HepG2 (cell line): ENCODE measurements around the gene NEAT1. TPM values are rescaled to one million over a fixed set of nuclear protein-coding genes. Genes with fewer than 3 reads are reported as not detected.

Source experiments
- ASH2L ChIP-seq: fragments of 300-600, 200-600 bp; sonication (generic); IDR thresholded peaks from 2 replicates; pipeline ENCODE4 v1.7.0; 2017; ENCODE audit warnings: low read depth, mild to moderate bottlenecking, moderate library complexity, mixed read lengths, low read length; ENCODE audit not compliant: insufficient read length
- HHEX ChIP-seq: IDR thresholded peaks from 2 replicates; pipeline ENCODE4 v1.6.1; 2016; ENCODE audit warnings: control low read depth
- MXI1 ChIP-seq: IDR thresholded peaks from 3 replicates; pipeline ENCODE4 v1.6.1; 2012; ENCODE audit warnings: low read depth, low read length, inconsistent platforms, borderline replicate concordance
- NFKBIZ ChIP-seq: IDR thresholded peaks from 2 replicates; pipeline ENCODE4 v1.6.1; 2018; ENCODE audit warnings: missing genetic modification reagents, missing compliant biosample characterization
- ONECUT2 ChIP-seq: sonication (generic); formaldehyde crosslinking; IDR thresholded peaks from 2 replicates; pipeline ENCODE4 v1.4.0; 2020; ENCODE audit warnings: missing genetic modification reagents
- PRPF4 ChIP-seq: fragments of 200-400 bp; formaldehyde crosslinking; IDR thresholded peaks from 2 replicates; pipeline ENCODE4 v1.6.1; 2016; ENCODE audit warnings: low read length, low read depth; ENCODE audit not compliant: poor library complexity, severe bottlenecking
- RBM22 ChIP-seq: fragments of 200-400 bp; formaldehyde crosslinking; optimal IDR thresholded peaks from 2 replicates; pipeline ENCODE3; 2017; ENCODE audit warnings: mild to moderate bottlenecking, low read length, moderate library complexity
- RFX1 ChIP-seq: fragments of 450-650 bp; IDR thresholded peaks from 2 replicates; pipeline ENCODE4 v1.6.1; 2017
- SMAD9 ChIP-seq: sonication (generic); formaldehyde crosslinking; IDR thresholded peaks from 2 replicates; pipeline ENCODE4 v1.5.1; 2020; ENCODE audit warnings: mild to moderate bottlenecking, missing genetic modification reagents
- SRSF4 ChIP-seq: fragments of 200-400 bp; formaldehyde crosslinking; IDR thresholded peaks from one replicate; pipeline ENCODE4 v1.6.1; 2018; ENCODE audit warnings: mild to moderate bottlenecking, low read depth, low read length, moderate library complexity; ENCODE audit not compliant: poor library complexity, severe bottlenecking
- ZFP62 ChIP-seq: sonication (generic); formaldehyde crosslinking; IDR thresholded peaks from 2 replicates; pipeline ENCODE4 v1.4.0; 2020; ENCODE audit warnings: missing genetic modification reagents
- ZNF264 ChIP-seq: sonication (generic); formaldehyde crosslinking; IDR thresholded peaks from 2 replicates; pipeline ENCODE4 v1.4.0; 2020; ENCODE audit warnings: missing genetic modification reagents
- ZNF354B ChIP-seq: sonication (generic); formaldehyde crosslinking; IDR thresholded peaks from 2 replicates; pipeline ENCODE4 v1.8.0; 2022; ENCODE audit warnings: mild to moderate bottlenecking, missing genetic modification reagents
- ZNF530 ChIP-seq: sonication (generic); formaldehyde crosslinking; IDR thresholded peaks from 2 replicates; pipeline ENCODE4 v1.5.0; 2020; ENCODE audit warnings: low read depth, mild to moderate bottlenecking, missing genetic modification reagents
- ZNF589 ChIP-seq: sonication (generic); formaldehyde crosslinking; conservative IDR thresholded peaks from 2 replicates; pipeline ENCODE4 v1.8.0; 2022; ENCODE audit warnings: mild to moderate bottlenecking, moderate library complexity, missing genetic modification reagents
- ZNF607 ChIP-seq: sonication (generic); formaldehyde crosslinking; IDR thresholded peaks from 2 replicates; pipeline ENCODE4 v1.5.1; 2020; ENCODE audit warnings: missing genetic modification reagents, mild to moderate bottlenecking, borderline replicate concordance
- polyA plus RNA-seq, 8 experiments: library from polyadenylated mRNA; depleted of rRNA in 3 of 8; stranded (reverse) in 7 of 8; unstranded in 1 of 8; fragments of >200 nt; fragmentation: Illumina TruSeq in 4 of 8; extraction: Trizol in 4 of 8; gene quantifications; 2 replicates each; pipeline versions ENCODE4 v1.2.1 to v1.2.3, GENCODE V29; 2011 to 2016; ENCODE audit warnings: low read depth in 4 of 8, missing spikeins in 1 of 8, mixed read lengths in 1 of 8; ENCODE audit not compliant: insufficient read depth in 1 of 8
- total RNA-seq, 5 experiments: library from RNA; depleted of rRNA; stranded (reverse); fragments of >200 nt; fragmentation: Illumina TruSeq; extraction: Trizol; gene quantifications; 2 replicates each; pipeline ENCODE4 v1.2.3, GENCODE V29; 2016; ENCODE audit warnings: low read depth in 1 of 5
- TF ChIP-seq, protein P1 (sequence below), 2 experiments: fragments of 450-650 bp in 1 of 2; sonication (generic) in 1 of 2; formaldehyde crosslinking in 1 of 2; IDR thresholded peaks; 2 replicates each; pipeline versions ENCODE4 v1.6.1 to v1.8.0; 2016 to 2022; ENCODE audit warnings: antibody characterized with exemption in 1 of 2, mild to moderate bottlenecking in 1 of 2, missing genetic modification reagents in 1 of 2
- TF ChIP-seq, protein P2 (sequence below): sonication (generic); formaldehyde crosslinking; IDR thresholded peaks from 2 replicates; pipeline ENCODE4 v1.4.0; 2020; ENCODE audit warnings: missing genetic modification reagents, borderline replicate concordance

Gene NEAT1
- total and polyA plus RNA-seq, 2 of the 13 experiments (the other 11 are each of a cell fraction or from before 2014, with no cell fraction given), result 20.5 to 41.2 TPM

DNA sequence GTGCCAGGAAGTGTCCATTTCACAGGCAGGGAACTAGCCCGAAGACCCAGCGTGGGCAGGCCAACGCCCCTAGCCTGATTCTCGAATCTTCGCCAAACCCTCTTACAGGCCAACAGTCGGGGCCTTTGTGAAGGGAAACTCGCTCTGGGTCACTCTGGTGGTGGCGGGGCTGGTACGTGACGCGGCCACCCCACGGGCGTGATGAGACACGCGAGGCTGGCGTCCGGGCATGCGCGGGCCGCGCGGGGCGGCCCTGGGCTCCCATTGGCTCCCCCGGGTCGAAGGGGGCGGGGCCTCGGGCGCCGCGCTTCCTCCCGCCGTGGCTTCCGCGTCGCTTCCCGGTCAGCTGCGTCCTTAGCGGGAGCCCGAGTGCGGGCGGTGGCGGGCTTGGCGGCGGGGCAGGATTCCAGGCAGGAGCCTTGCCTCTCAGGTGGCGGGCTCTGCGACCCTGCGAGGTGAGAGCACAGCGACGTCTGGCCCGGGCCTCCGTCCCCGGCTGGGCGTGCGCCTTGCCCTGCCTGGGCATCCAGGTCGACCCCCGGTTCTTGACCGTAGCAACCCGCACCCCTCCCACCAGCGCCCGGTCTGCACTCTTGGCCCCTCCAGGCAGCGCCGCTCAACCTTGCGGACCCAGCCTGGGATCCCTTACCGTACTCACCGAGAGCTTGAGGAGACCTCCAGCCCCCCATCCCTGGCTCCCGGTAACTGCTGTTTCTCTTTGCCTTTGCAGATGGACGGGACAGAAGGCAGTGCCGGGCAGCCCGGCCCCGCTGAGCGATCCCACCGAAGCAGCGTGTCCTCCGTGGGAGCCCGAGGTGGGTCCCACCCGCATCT, 36.1 kb upstream of the NEAT1 start, which contains the start of gene FRMD8 (continued):
- TF ChIP-seq, protein P1, sequence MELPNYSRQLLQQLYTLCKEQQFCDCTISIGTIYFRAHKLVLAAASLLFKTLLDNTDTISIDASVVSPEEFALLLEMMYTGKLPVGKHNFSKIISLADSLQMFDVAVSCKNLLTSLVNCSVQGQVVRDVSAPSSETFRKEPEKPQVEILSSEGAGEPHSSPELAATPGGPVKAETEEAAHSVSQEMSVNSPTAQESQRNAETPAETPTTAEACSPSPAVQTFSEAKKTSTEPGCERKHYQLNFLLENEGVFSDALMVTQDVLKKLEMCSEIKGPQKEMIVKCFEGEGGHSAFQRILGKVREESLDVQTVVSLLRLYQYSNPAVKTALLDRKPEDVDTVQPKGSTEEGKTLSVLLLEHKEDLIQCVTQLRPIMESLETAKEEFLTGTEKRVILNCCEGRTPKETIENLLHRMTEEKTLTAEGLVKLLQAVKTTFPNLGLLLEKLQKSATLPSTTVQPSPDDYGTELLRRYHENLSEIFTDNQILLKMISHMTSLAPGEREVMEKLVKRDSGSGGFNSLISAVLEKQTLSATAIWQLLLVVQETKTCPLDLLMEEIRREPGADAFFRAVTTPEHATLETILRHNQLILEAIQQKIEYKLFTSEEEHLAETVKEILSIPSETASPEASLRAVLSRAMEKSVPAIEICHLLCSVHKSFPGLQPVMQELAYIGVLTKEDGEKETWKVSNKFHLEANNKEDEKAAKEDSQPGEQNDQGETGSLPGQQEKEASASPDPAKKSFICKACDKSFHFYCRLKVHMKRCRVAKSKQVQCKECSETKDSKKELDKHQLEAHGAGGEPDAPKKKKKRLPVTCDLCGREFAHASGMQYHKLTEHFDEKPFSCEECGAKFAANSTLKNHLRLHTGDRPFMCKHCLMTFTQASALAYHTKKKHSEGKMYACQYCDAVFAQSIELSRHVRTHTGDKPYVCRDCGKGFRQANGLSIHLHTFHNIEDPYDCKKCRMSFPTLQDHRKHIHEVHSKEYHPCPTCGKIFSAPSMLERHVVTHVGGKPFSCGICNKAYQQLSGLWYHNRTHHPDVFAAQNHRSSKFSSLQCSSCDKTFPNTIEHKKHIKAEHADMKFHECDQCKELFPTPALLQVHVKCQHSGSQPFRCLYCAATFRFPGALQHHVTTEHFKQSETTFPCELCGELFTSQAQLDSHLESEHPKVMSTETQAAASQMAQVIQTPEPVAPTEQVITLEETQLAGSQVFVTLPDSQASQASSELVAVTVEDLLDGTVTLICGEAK (IDR thresholded peaks at IDR 0.05), result no peak
- TF ChIP-seq, protein P1 (CRISPR knock-in tag; IDR thresholded peaks at IDR 0.05), result no peak; the same call in 1 of the 2 replicates
- TF ChIP-seq PRPF4 (no peak), RBM22 (no peak), HHEX (CRISPR knock-in tag) (no peak), NFKBIZ (CRISPR knock-in tag) (no peak), ZFP62 (no peak), ZNF354B (CRISPR knock-in tag) (no peak), ZNF589 (CRISPR knock-in tag) (no peak), ZNF530 (CRISPR knock-in tag) (no peak), ASH2L (no peak), SMAD9 (CRISPR knock-in tag) (no peak), ZNF264 (CRISPR knock-in tag) (no peak), ZNF607 (CRISPR knock-in tag) (peak; percentile 89), ONECUT2 (CRISPR knock-in tag) (no peak), MXI1 (peak; percentile 58; the same call in 1 of the 3 replicates), SRSF4 (no peak), RFX1 (no peak)
- TF ChIP-seq, protein P2, sequence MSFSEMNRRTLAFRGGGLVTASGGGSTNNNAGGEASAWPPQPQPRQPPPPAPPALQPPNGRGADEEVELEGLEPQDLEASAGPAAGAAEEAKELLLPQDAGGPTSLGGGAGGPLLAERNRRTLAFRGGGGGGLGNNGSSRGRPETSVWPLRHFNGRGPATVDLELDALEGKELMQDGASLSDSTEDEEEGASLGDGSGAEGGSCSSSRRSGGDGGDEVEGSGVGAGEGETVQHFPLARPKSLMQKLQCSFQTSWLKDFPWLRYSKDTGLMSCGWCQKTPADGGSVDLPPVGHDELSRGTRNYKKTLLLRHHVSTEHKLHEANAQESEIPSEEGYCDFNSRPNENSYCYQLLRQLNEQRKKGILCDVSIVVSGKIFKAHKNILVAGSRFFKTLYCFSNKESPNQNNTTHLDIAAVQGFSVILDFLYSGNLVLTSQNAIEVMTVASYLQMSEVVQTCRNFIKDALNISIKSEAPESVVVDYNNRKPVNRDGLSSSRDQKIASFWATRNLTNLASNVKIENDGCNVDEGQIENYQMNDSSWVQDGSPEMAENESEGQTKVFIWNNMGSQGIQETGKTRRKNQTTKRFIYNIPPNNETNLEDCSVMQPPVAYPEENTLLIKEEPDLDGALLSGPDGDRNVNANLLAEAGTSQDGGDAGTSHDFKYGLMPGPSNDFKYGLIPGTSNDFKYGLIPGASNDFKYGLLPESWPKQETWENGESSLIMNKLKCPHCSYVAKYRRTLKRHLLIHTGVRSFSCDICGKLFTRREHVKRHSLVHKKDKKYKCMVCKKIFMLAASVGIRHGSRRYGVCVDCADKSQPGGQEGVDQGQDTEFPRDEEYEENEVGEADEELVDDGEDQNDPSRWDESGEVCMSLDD (CRISPR knock-in tag), result no peak
